ENCODE results near the gene STX17.

The STX17 gene

GRCh38 chr9:99911600-99911999, 5.1 kb downstream of the STX17 start:
- no peak for DNase-seq

GRCh38 chr9:99916650-99917049, 10.2 kb downstream of the STX17 start:
- DNase-seq = no peak

- no peak for DNase-seq
These were observed 11.7 kb downstream of the STX17 start for GRCh38 chr9:99918134-99918533.

DNA sequence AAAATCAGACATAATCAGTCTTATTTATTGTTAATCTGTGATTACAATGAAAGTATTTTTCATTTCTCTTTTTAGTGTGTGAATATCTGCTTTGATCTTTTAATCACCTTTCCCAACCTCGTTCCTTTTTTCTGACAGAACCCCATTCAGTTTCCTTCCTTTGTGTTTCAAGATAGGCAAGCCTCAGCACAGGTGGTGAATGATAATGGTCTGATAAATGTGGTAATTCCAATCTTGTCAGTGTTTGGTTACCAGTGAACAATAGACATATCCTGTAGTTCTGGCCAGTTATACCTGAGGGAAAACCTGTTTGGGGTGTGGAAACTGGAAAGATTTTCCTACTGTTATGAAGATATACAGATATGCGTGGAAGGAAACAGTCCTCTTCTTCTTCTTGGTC, 13.5 kb downstream of the STX17 start:
- DNase-seq = no peak

DNA sequence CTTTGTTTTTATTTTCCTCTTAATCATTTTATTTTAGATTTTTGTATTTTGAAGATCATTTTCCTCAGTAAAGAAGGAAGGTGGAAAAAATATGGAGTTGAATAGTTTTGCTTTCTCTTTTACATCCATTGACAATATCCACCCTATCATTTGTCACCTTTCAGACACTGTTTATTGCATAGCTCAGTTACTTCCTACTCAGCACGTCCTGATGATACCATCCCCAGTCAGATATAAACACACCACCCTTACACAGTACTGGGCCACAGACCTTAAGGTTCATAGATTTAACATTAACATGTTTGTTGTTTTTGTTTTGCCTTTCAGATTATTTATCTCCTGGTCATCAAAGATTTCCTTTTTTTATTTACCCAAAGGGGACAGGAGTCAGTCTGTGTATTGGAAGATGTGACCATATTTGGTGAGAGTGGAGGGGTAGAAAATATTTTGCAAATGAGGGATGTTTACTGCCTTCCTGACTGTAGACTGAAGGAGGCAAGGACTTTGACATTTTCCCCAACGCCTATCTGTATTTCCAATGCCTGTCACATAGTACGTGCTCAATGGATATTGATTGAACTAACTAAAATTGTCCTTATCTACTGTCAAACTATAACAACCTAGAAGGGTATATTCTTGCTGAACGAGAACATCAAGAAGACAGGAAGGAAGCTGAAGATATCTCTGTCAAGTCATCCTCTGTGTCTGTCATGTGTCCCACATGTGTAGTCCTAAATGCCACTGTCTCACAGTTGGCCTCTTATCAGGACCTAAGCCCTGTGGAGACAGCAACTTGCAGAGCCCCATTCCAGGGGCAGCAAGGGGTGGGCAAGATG, 15.6 kb downstream of the STX17 start:
- no peak for DNase-seq

- no peak for DNase-seq
These were observed 16.2 kb downstream of the STX17 start for GRCh38 chr9:99922711-99923030.

DNA sequence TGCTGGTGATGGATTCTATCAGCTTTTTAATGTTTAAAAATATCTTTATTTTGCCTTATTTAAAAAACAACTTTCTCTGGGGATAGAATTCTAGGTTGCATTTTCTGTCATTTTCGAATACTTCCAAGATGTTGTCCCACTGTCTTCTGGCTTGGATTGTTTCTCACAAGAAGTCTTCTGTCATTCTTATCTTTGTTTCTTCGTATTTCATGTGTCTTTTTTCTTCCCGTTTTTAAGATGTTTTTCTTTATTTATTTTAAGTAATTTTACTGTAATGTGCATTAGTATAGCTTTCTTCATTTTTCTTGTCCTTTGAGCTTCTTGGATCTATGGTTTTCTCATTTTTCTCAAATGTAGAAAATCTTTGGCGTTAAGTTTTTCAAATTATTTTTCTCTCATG, 19.1 kb downstream of the STX17 start:
- peak in 1 of 2 experiments; percentile 20 for DNase-seq

DNA sequence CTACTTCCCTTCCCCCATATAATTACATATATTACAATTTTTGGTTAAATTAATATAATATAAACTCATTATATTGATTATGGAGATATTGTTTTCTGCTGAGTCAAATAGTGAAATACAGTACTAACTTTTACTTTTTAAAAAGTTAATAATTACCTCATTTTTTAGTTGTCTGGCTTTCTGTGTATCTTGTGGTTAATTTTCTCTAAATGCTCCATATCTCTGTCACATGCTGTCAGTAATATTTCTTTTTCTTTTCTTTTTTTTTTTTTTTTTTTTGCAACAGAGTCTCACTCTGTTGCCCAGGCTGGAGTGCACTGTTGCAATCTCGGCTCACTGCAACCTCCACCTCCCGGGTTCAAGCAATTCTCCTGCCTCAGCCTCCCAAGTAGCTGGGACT, 23.2 kb downstream of the STX17 start:
- no peak for DNase-seq

DNA sequence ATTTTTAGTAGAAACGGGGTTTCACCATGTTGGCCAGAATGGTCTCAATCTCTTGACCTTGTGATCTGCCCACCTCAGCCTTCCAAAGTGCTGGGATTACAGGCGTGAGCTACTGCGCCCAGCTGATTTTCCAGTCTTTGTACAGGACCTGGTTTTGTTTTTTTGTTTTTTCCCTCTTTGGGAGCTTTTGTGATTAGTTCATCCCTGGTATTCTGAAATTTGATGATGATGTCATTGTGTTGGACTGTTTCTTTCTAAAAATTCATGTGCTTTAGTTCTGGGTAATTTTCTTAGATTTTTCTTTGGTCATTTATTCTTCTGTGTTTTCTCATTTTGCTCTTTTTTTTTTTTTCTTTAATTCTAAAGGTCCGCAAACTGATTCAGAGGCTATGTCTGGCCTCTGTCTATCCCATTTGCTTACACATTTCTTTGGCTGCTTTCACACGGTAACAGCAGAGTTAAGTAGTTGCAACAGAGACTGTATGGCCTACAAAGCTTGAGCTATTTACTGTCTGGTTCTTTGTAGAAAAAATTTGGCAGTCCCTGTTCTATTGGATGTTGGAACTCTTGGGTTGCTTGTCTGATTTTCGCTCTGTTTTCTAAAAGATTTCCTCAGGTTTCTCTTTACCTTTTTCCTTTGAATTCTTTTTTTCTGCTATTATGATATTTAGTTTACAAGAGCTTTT, 24.8 kb downstream of the STX17 start:
- no peak for DNase-seq

GRCh38 chr9:99936947-99937587, 30.6 kb downstream of the STX17 start:
- no peak for DNase-seq

- DNase-seq = no peak
These were observed 40.9 kb downstream of the STX17 start for GRCh38 chr9:99947395-99947794.

DNA sequence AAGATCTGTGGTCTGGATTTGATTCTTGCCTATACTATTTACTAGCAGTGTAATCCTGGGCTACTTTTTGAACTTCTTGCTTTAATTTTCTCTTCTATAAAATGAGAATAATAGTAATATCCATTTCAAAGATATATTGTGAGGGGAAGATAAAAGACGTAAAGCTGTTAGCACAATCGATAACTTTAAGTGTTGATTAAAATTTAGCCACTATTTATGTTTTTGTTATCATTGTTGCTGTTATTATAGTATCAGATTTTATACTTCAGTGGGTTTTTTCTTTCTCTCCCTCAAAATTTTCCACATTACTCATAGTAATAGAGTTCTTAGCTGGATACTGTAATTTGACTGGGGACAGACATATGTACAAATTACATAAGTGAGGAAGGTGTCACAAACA, 42.0 kb downstream of the STX17 start:
- DNase-seq = no peak

DNA sequence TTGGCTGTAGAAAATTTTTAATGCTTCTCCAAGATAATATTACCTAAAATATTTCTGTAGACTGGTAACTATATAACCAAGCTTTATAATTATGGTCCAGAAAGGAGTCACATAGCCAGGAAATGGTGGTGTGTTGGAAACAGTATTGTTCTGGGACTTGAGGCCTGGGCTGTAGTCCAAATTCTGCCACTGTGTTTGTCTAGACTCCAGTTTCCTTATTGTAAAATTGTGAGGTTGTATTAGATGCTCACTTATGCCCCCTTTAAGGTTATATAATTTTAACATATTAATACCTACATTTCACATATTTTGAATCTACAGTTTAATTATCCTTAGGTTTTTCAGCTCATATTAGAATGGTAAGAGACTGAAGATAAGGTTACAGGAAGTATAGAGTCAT, 42.4 kb downstream of the STX17 start:
- DNase-seq = peak; percentile 9 to 23

- no peak for DNase-seq
These were observed 47.5 kb downstream of the STX17 start for GRCh38 chr9:99953861-99954507.

GRCh38 chr9:99954819-99955218, 48.4 kb downstream of the STX17 start:
- no peak for DNase-seq

DNA sequence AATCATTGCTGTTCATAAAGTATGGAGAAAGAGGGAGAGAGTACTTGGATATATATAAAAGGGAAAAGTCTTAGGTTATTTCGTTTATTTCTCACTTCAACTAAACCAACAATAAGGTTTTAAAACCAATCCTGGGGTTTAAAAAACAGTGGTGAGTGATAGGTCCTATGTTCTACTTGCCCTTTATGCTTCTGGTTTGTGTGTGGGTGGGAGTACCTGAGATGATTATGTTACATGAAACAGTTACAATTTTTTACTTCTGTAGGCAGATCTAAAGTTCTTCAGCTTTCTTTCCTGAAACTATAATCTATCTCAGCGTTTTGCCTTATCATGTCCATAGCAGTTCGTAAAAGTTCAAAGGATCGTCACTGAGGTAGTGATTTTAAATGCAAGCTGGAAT, 49.2 kb downstream of the STX17 start:
- no peak for DNase-seq

GRCh38 chr9:99962680-99963261, 56.3 kb downstream of the STX17 start:
- no peak for DNase-seq

DNA sequence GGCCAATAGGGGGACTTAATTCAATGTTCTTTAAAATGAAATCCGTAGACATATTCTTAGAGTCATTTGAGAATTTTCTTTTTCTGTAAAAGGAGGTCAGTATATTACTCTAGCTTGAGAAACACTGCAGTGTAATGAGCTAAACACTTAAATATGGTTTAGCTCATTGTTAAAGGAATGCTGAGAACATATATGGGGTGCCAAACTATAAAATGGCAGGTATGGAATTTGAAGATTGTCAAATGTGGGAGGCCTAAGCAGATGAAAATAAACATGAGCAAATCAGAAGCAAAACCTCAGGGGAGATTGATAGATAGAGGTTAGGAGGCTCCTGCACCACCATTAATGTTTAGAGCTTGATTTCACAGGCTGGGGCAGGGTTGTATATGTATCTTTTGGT, 57.9 kb downstream of the STX17 start:
- no peak for DNase-seq

- DNase-seq = no peak
These were observed 59.5 kb downstream of the STX17 start for GRCh38 chr9:99966001-99966400.

- DNase-seq = no peak
These were observed 60.3 kb downstream of the STX17 start for GRCh38 chr9:99966716-99967115.

DNA sequence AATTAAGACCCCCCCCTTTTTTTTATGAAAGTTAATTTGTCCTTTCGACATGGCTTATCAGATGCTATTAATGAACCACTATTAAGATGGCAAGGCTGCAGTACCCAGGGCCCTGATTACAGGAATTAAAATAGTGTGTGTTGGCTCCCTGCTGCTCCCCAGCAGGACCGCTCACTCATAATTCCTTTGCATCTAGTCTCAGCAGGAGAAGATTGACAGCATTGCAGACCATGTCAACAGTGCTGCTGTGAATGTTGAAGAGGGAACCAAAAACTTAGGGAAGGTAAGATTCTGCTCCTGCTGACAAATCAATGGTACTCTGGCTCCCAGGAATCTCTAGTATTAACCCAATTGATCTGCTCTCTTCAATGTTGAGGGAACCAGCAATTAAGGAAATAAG, 61.0 kb downstream of the STX17 start:
- DNase-seq = no peak

- no peak for DNase-seq
These were observed 64.0 kb downstream of the STX17 start for GRCh38 chr9:99970481-99970880.

DNA sequence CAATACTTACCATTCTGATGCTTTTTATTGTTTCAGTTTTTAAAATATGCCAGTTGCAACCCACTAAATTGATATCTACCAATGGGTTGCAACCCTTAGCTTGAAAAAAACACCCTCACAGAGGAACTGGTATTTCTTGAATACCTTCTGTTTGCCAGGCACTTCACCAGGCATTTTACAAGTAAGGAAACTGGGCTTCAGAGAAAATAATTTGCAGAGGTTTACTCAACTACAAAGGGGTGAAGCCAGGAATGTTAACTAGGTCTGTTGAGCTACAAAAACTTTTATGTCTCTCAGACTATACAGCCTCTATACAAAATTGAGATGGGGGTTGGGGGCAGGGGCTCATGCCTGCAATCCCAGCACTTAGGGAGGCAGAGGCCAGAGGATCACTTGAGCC, 65.0 kb downstream of the STX17 start:
- DNase-seq = no peak

Measured in Kasumi-1 (cell line).